ENCODE results near the gene PLK2. TPM values are rescaled to one million over a fixed set of nuclear protein-coding genes. Genes with fewer than 3 reads are reported as not detected.

The PLK2 gene
- total RNA-seq, 6 donors from 2014 or later, result 29.4 to 82.5 (median 59.2) TPM

DNA sequence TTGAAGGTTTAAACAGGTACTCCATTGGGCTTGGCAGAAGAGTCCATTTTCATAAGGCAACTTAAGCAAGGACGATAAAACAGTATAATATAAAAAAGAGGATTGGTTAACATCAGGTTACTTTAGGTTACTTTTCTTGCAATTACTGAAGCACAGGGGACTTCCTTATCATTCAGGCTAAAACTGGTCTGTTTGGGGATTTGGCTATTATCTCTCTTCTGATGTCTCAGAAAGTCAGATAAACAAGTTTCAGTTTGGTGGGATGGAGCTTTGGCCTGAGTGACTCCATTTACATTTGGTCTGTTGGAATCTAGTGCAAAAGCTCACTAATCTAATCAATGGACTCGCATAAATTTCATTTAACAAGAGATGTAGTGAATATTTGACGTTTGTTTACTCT lies 39.3 kb upstream of the PLK2 start:
- Histone ChIP-seq H3K36me3 (no peaks in the 10 kb centered on the region), H3K27me3 (no peaks in the 10 kb centered on the region), H3K4me1 (peaks cover 0 to 17% (median 6%) of the 10 kb centered on the region in 4 donors), H3K4me3 (no peak overlapping the region), H3K9me3 (no peaks in the 10 kb centered on the region), H3K27ac (peak overlapping the region in 1 of 4 donors; percentile 58)
- no peak for ATAC-seq (ENCODE audit: low FRiP score in 2 of 2)
- WGBS, 2 donors, result 79 to 81% methylated on average over 3 of the region's 3 CpGs
- DNase-seq, result no peak
- TF ChIP-seq POLR2A (IDR thresholded peaks at IDR 0.05) (no peak), EP300 (IDR thresholded peaks at IDR 0.05) (no peak), POLR2AphosphoS5 (IDR thresholded peaks at IDR 0.05) (no peak)
- TF ChIP-seq, protein P1, sequence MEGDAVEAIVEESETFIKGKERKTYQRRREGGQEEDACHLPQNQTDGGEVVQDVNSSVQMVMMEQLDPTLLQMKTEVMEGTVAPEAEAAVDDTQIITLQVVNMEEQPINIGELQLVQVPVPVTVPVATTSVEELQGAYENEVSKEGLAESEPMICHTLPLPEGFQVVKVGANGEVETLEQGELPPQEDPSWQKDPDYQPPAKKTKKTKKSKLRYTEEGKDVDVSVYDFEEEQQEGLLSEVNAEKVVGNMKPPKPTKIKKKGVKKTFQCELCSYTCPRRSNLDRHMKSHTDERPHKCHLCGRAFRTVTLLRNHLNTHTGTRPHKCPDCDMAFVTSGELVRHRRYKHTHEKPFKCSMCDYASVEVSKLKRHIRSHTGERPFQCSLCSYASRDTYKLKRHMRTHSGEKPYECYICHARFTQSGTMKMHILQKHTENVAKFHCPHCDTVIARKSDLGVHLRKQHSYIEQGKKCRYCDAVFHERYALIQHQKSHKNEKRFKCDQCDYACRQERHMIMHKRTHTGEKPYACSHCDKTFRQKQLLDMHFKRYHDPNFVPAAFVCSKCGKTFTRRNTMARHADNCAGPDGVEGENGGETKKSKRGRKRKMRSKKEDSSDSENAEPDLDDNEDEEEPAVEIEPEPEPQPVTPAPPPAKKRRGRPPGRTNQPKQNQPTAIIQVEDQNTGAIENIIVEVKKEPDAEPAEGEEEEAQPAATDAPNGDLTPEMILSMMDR (IDR thresholded peaks at IDR 0.05), result no peak

DNA sequence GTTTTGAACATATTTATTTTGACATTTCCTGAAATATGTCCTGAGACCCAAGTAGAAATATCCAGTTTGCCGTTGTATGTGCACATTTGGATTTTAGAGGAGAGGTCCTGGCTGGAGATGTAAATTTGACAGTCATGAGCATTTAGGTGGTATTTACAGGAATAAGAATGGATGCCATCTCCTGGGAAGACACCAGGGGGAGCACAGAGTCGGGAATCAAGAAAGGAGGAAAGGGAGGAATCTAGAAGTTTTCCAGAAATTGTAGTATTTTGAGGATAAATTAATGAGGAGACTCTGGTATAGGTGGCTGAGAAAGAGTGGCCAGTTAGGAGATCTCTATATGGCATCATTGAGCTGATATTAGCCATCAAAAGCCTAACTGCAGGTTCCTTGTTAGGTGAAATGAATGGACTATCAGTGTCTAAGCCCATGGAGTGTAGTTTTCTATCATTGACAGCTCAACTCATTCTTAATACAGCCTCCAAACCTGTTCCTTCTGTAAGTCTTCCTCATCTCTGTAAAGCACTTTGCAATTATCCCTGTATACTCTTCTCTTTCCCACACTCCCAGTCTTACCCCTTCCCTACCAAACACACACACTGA lies 38.6 kb upstream of the PLK2 start:
- no peaks in the 10 kb centered on the region for H3K9me3 ChIP-seq
- no peaks in the 10 kb centered on the region for H3K36me3 ChIP-seq
- H3K27ac ChIP-seq, result no peak overlapping the region
- no peaks in the 10 kb centered on the region for H3K27me3 ChIP-seq
- WGBS, 2 donors, result 16 to 17% methylated on average over 2 of the region's 2 CpGs
- ATAC-seq (ENCODE audit: low FRiP score in 2 of 2), result no peak
- no peak for DNase-seq
- peaks cover 0 to 17% (median 6%) of the 10 kb centered on the region in 4 donors for H3K4me1 ChIP-seq
- TF ChIP-seq POLR2AphosphoS5 (IDR thresholded peaks at IDR 0.05), result no peak
- TF ChIP-seq, protein P1 (IDR thresholded peaks at IDR 0.05), result peak; percentile 32 to 69 (median 56)
- H3K4me3 ChIP-seq, result no peak overlapping the region

DNA sequence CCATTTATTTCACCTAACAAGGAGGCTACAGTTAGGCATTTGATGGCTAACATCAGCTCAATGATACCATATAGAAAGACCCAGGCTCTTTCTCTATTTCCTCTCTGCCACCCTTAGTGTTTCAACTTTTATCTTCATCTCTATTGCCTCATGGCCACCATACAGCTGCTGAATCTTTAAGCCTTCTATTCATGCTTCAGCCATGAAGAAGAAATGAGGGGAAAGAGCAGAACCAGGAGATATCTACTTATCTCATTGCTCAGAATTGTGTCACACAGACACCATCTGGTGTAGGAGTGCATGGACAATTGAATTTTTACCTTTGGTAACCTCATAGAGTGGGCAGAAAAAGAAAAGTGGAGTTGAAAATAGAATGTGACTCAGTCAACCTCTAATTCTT lies 38.0 kb upstream of the PLK2 start:
- DNase-seq (no peak), ATAC-seq (ENCODE audit: low FRiP score in 2 of 2) (no peak)
- no peak overlapping the region for H3K4me3 ChIP-seq
- no peak overlapping the region for H3K27ac ChIP-seq
- H3K4me1 ChIP-seq, result peaks cover 0 to 17% (median 6%) of the 10 kb centered on the region in 4 donors
- H3K36me3 ChIP-seq, result no peaks in the 10 kb centered on the region
- no peaks in the 10 kb centered on the region for H3K9me3 ChIP-seq
- TF ChIP-seq POLR2A (IDR thresholded peaks at IDR 0.05), result no peak
- no peak for TF ChIP-seq EP300 (IDR thresholded peaks at IDR 0.05)
- TF ChIP-seq, protein P1 (IDR thresholded peaks at IDR 0.05), result no peak
- no peaks in the 10 kb centered on the region for H3K27me3 ChIP-seq

DNA sequence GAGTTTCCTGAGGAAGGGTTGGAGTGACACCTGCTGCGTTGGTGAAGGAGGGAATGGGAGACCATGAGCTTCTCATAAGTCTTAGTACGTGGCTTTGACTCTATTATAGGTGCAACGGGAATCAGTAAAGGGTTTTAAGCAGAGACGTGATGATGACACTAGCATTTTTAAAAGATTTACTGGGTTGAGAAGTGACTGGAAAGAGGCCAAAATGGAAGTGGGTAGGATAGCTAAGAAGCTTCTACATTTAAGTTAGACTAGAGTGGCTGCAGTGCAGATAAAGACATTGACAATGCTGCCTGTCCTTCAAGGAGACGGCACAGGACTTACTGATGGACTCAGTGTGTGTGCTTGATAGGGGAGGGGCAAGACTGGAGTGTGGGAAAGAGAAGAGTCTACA lies 37.5 kb upstream of the PLK2 start:
- H3K27me3 ChIP-seq, result no peaks in the 10 kb centered on the region
- no peak overlapping the region for H3K4me3 ChIP-seq
- DNase-seq (no peak), ATAC-seq (ENCODE audit: low FRiP score in 2 of 2) (no peak)
- H3K9me3 ChIP-seq, result no peaks in the 10 kb centered on the region
- peaks cover 0 to 17% (median 6%) of the 10 kb centered on the region in 4 donors for H3K4me1 ChIP-seq
- TF ChIP-seq, protein P1 (IDR thresholded peaks at IDR 0.05), result no peak
- TF ChIP-seq EP300 (IDR thresholded peaks at IDR 0.05), result no peak
- no peak for TF ChIP-seq POLR2A (IDR thresholded peaks at IDR 0.05)
- no peak for TF ChIP-seq POLR2AphosphoS5 (IDR thresholded peaks at IDR 0.05)
- 55 to 69% methylated on average over 5 of the region's 5 CpGs for WGBS, 2 donors
- H3K36me3 ChIP-seq, result no peaks in the 10 kb centered on the region
- no peak overlapping the region for H3K27ac ChIP-seq

DNA sequence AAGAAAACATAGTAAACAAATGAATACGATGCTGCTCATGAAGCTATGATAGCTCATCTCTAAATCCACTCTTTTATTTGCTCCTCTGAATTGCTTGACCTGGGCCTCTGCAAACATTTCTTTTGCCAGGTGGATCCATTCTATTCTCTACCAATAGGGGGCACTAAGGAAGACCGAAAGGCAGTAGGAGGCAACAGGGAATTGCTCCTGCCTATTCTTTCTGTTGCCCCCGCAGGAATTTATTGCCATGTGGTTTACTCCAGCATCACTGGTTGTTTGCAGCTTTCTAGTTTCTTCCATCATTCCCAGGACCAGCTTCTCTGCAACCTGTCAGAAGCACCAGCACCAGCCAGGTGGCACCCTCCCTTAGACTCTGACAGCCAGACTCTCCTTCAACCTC lies 36.6 kb upstream of the PLK2 start:
- Histone ChIP-seq H3K4me3 (no peak overlapping the region), H3K9me3 (no peaks in the 10 kb centered on the region), H3K27ac (no peak overlapping the region), H3K4me1 (peaks cover 0 to 17% (median 6%) of the 10 kb centered on the region in 4 donors), H3K27me3 (no peaks in the 10 kb centered on the region), H3K36me3 (no peaks in the 10 kb centered on the region)
- DNase-seq, result no peak
- 72 to 82% methylated on average over 3 of the region's 3 CpGs for WGBS, 2 donors
- TF ChIP-seq, protein P1 (IDR thresholded peaks at IDR 0.05), result peak in 2 of 6 experiments; percentile 16 to 18
- TF ChIP-seq POLR2A (IDR thresholded peaks at IDR 0.05), result no peak
- no peak for TF ChIP-seq POLR2AphosphoS5 (IDR thresholded peaks at IDR 0.05)
- TF ChIP-seq EP300 (IDR thresholded peaks at IDR 0.05), result no peak
- no peak for ATAC-seq (ENCODE audit: low FRiP score in 2 of 2)
